CMK (cell line): Measurements from ENCODE around the gene KCNQ2.

Source experiments
- DNase-seq: peaks from one replicate; pipeline ENCODE4 v3.0.0-alpha.2; 2010; ENCODE audit warnings: low read depth

Gene KCNQ2

DNA sequence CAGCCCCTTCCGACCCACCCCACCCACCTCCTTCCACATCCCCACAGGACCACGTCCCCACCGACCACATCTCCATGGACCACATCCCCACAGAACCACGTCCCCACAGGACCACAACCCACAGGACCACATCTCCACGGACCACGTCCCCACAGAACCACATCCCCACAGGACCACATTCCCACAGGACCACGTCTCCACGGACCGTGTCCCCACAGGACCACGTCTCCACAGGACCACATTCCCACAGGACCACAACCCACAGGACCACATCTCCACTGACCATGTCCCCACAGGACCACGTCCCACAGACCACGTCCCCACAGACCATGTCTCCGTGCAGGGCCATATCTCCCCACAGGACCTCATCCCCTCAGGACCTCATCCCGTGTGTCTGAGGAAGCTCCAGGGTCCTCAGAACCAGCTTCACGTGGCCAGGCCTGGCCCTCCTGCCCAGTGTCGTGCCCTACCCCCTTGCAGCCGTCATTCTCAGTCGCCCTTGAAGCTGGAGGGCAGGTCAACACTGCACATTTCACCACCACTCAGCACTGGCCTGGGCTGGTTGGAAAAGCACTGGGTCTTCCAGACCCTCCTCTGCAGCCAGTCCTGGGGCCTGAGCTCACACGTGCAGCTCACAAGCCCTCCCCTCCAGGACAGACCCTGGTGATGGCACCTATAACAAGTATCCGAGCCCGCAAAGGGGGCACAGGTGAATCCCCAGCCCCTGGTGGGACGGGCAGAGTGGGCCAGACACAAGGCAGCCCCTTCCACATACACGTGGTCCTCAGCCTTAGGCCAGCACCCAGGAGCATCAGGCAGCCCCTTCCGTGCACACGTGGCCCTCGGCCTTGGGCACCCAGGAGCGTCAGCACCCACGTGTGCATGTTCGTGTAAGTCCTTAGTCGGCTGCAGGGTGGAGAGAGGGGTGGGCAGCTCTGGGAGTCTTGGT is 115.2 kb downstream of the KCNQ2 start:
- no peak for DNase-seq

DNA sequence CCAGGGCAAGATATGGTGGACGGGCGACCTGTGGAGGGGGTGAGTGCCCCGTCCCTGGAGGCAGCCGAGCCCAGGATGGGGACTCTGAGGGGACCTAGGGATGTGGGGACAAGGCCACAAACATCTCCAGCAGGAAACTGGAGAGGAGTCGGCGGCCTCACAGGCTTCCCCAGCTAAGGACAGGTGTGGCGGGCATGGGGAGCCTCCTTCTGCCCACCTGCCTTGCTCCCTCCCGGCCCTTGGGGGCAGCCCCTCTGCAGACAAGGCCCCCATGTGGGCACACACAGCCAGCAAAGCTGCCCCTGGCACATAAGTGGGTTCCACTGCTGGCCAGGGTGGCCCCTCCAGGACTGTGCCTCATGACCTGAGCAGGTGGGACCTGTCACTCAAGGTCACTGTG is 115.9 kb downstream of the KCNQ2 start:
- no peak for DNase-seq

DNA sequence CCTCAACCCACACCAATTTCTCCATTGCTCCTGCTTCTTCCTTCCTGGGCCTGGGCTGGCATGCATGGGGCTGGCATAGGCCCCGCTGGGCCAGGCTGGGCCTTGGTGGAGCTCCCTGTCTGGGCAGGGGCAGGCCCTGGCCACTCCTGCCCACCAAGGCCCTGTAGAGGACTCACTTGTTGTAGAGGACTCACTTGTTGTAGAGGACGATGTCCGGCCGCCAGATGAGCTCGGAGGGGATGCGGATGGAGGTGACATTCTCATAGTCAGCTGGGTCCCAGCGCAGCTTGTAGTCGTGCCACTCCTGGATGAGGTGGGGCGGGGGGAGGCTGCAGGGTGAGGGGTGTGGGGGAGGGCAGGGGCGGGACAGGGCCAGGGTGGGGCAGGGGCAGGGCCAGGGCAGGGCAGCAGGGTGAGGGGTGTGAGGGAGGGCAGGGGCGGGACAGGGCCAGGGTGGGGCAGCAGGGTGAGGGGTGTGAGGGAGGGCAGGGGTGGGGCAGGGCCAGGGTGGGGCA is 116.6 kb downstream of the KCNQ2 start:
- no peak for DNase-seq

DNA sequence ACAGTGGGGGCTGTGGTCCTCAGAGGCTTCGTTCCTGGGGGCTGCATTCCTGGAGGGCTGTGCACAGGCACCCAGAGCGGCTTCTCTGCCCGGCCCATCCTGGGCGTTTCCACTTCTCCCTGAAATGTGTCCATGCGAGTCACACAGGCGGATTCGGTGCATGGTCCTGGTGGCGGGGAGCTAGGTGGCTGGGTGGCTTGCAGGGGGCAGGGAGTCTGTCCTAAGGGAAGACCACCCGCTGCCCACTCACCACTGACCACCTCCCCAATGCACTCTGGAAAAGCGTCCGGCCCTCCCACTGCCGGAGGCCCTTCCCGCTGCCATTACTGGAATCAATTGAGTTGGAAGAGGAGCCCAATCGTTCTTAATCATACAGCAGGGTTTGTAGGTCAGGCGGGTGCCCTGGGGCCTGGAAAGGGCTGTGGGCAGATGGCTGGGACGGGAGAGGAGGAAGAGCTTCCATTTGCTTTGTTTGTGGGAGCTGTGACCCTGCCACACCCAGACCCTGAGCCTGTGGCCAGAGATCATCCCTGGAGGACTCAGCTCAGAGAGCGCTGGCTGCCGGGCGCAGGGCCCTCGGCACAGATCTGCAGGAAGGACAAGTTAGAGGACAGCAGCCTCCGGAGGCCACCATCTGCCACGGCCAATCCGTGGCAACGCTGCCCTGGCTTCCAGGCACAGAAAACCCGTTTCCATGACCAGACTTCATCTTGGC is 117.7 kb downstream of the KCNQ2 start:
- no peak for DNase-seq

DNA sequence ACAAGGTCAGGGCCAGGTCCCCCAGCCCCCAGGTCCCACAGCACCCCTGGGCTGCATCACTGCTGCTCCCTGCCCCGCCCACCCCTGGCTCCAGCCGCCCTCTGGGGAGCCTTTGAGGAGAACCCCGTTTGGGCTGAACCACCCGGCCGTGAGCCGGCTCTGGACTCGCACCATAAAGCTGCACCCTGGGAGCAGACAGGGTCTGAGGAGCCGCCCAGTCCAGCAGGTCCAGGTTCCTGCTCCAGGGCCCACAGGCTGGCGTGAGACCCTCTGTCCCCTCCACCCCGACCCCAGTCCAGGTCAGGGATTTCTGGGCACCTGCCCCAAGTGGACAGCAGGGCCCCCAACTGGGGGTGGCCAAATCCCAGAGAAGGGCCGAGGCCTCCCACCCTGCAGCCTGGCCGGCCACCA is 119.6 kb downstream of the KCNQ2 start:
- DNase-seq: no peak

DNA sequence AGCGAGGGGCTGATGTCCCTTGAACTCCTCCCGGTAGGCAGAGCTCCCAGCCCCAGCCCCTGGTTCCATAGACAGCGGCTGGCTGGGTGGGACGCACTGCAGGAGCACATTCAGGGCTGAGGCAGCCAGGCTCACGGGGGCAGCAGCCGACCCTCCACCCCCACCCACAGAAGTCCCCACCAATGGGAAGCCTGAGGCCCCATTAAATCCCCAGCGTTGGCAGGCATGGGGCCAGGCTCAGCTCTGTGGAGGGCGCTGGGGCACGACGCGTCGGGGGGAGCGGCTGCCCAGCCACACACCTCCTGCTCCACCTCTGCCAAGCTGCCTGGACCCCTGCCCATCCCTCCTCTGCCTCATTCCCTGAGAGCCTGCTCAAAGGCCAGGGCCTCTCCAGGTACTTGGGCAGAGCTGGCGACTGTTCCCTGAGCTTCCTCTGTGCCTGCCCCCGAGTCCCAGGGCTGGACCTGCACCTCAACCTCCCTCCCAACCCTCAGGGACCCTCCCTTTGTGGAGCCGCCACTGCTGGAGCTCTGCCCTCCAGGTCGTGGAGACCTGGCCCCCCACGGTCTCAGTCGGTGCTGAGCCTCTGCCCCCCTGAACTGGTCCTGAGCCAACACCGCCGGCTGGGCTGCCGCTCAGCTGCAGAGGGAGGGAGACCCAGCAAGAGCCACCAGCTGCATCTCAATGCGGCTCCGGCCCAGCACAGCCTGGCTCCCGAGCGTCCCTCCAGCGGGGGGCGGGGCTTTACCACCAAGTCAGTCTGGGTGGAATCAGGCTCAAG is 120.5 kb downstream of the KCNQ2 start:
- no peak for DNase-seq

DNA sequence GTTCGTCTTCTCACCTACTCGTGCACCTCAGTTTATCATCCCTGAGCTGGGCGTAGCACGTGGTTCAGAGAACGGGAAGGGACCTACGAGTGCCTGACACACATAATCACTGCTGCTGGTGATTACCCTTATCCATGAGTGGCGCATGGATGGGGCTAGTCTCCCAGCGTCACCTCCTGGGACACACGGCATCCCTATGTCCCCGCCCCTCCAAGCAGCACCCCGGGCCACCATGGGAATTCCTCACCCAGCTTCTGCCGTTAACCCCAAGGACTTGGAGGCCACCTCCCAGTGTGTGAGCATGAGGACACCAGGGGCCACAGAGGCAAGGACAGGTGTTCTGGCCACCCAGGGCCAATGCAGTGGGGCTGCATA is 121.1 kb downstream of the KCNQ2 start:
- DNase-seq: no peak

DNA sequence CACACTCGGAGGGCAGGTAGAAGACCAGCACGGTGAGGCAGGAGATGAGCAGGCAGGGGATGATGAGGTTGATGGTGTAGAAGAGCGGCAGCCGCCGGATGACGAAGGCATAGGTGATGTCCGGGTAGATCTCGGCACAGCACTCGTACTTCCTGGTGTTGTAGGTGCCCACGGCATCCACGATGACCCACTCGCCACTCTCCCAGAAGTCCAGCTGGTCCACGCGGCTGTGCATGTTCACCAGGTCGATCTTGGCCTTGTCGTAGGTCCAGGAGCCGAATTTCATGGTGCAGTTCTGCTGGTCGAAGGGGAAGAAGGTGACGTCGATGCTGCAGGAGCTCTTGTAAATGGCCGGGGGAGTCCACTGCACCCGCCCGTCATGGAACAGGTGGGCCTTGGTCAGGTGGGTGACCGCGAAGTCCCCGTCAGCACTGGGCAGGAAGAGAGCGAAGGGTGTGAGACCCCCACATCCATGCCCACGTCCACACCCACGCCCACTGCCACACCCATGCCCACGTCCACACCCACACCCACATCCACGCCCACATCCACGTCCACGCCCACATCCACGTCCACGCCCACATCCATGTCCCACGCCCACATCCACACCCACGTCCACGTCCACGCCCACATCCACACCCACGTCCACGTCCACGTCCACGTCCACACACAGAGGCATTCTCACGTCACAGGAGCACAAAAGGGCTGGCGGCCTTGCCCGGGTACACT is 121.7 kb downstream of the KCNQ2 start:
- no peak for DNase-seq
